Progenitor cell of endocrine pancreas (in vitro differentiated cells): ENCODE measurements around the gene FZR1. TPM values are rescaled to one million over a fixed set of nuclear protein-coding genes. Genes with fewer than 3 reads are reported as not detected.

Experiments
- DNase-seq: peaks from one replicate; pipeline ENCODE4 v3.0.0; 2021; ENCODE audit warnings: low spot score; ENCODE audit not compliant: unreplicated experiment
- H3K27ac Mint-ChIP-seq: 2 replicates; pipeline ENCODE4 v1.8.0; 2021; ENCODE audit warnings: mild to moderate bottlenecking, moderate library complexity, mixed read lengths
- H3K27me3 Mint-ChIP-seq: 2 replicates; pipeline ENCODE4 v1.8.0; 2021; ENCODE audit warnings: mixed read lengths
- H3K36me3 Mint-ChIP-seq: 2 replicates; pipeline ENCODE4 v1.8.0; 2022; ENCODE audit warnings: mixed read lengths; ENCODE audit not compliant: insufficient read depth
- H3K4me1 Mint-ChIP-seq: 2 replicates; pipeline ENCODE4 v1.8.0; 2021; ENCODE audit warnings: low read depth, mixed read lengths
- H3K4me3 Mint-ChIP-seq: 2 replicates; pipeline ENCODE4 v1.8.0; 2021; ENCODE audit warnings: low read depth, mild to moderate bottlenecking, moderate library complexity, mixed read lengths
- H3K9me3 Mint-ChIP-seq: 2 replicates; pipeline ENCODE4 v1.8.0; 2021; ENCODE audit warnings: low read depth, mixed read lengths
- total RNA-seq: library from RNA; stranded (reverse); gene quantifications from 2 replicates; pipeline ENCODE4 v1.2.1, GENCODE V29; 2021
- TF ChIP-seq, protein P1 (sequence below): fragments of 200-600 bp; sonication (generic); IDR thresholded peaks from one replicate; pipeline ENCODE4 v1.5.0; 2021; ENCODE audit warnings: antibody characterized with exemption, mild to moderate bottlenecking; ENCODE audit not compliant: unreplicated experiment

FZR1 gene
- total RNA-seq, 1 donor from 2014 or later: 70.5 TPM

DNA sequence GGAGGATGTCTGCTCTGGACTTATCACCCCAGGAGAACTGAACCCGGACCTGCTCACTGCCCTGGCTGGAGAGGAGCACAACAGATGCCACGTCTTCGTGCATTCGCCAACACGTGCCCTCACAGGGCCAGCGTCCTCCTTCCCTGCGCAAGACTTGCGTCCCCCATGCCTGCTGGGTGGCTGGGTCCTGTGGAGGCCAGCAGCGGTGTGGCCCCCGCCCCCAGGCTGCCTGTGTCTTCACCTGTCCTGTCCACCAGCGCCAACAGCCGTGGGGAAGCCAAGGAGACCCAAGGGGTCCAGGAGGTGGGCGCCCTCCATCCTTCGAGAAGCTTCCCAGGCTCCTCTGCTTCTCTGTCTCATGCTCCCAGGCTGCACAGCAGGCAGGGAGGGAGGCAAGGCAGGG lies 29.5 kb downstream of the FZR1 start:
- H3K36me3 Mint-ChIP-seq: peaks cover 14% of the 10 kb centered on the region

DNA sequence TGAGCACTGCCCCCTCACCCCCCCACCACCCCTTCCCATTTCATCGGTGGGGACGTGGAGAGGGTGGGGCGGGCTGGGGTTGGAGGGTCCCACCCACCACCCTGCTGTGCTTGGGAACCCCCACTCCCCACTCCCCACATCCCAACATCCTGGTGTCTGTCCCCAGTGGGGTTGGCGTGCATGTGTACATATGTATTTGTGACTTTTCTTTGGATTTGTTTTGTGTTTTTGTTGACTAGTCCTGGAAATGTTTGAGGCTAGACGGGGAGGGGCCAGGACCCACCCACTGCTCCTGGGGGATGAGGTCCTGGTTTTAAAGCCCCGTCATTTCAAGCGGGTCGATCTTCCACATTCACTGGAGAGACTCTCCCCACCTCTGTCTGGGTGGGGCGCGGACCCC lies 29.9 kb downstream of the FZR1 start:
- Mint-ChIP-seq H3K4me3 (no peak overlapping the region), H3K9me3 (no peaks in the 10 kb centered on the region), H3K27ac (no peak overlapping the region), H3K27me3 (no peaks in the 10 kb centered on the region), H3K36me3 (peaks cover 14% of the 10 kb centered on the region), H3K4me1 (peaks cover 4% of the 10 kb centered on the region)
- TF ChIP-seq, protein P1, sequence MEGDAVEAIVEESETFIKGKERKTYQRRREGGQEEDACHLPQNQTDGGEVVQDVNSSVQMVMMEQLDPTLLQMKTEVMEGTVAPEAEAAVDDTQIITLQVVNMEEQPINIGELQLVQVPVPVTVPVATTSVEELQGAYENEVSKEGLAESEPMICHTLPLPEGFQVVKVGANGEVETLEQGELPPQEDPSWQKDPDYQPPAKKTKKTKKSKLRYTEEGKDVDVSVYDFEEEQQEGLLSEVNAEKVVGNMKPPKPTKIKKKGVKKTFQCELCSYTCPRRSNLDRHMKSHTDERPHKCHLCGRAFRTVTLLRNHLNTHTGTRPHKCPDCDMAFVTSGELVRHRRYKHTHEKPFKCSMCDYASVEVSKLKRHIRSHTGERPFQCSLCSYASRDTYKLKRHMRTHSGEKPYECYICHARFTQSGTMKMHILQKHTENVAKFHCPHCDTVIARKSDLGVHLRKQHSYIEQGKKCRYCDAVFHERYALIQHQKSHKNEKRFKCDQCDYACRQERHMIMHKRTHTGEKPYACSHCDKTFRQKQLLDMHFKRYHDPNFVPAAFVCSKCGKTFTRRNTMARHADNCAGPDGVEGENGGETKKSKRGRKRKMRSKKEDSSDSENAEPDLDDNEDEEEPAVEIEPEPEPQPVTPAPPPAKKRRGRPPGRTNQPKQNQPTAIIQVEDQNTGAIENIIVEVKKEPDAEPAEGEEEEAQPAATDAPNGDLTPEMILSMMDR: no peak
- DNase-seq: no peak

More for the DNA sequence above, 29.5 kb downstream of the FZR1 start:
- no peaks in the 10 kb centered on the region for H3K9me3 Mint-ChIP-seq
- peaks cover 4% of the 10 kb centered on the region for H3K4me1 Mint-ChIP-seq
- no peak for DNase-seq
- H3K4me3 Mint-ChIP-seq: no peak overlapping the region
- H3K27ac Mint-ChIP-seq: no peak overlapping the region
- H3K27me3 Mint-ChIP-seq: no peaks in the 10 kb centered on the region
- TF ChIP-seq, protein P1: no peak

DNA sequence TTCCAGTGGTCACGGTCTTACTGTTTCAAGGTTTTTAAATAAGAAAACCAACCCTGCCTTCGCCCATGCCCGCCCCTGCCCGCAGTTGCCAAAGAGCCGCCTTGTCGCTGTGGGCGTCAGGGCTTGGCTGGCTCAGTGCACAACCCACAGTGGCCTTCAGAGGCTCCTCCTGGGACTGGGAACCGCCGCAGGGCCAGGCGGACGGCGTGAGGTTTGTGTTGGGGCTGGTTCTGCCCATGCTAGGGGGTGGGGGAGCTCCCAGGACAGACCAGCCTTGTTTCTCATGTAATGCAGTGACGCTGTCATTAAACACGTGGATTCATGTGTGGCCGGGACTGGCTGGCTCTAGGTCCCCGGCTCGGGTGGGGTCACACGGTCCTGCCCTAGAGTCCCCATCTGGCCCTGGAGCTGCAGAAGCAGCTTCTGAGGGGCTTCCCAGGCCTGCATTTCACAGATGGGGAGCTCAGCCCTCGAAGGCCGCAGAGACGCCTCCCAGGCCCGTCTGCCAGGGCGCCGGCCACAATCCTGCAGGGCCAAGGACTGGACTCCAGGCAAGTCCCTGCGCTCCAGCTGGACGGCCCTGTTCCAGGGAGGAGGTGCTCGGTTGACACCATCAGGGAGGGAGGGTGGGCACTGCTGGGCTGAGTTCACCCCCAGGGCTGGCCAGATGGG lies 30.5 kb downstream of the FZR1 start:
- Mint-ChIP-seq H3K4me3 (no peak overlapping the region), H3K4me1 (peaks cover 4% of the 10 kb centered on the region), H3K9me3 (no peaks in the 10 kb centered on the region), H3K36me3 (peaks cover 14% of the 10 kb centered on the region), H3K27ac (no peak overlapping the region), H3K27me3 (no peaks in the 10 kb centered on the region)
- DNase-seq: no peak
- TF ChIP-seq, protein P1: no peak

DNA sequence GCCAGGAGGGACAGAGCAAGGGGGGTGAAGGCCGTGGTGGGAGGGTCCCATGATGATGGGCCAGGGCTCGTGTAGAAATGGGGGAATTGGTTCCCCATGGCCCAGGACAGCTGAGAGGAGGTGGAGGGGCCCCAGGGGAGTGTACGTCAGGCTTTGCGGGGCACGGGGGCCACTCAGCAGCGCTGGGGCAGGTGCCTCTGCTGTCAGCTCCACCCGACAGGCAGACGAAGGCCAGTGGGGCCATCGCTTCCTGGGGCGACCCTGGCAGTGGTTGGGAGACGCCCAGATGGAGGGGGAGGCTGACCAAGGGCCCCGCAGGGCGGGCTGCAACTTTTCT lies 31.0 kb downstream of the FZR1 start:
- DNase-seq: no peak

DNA sequence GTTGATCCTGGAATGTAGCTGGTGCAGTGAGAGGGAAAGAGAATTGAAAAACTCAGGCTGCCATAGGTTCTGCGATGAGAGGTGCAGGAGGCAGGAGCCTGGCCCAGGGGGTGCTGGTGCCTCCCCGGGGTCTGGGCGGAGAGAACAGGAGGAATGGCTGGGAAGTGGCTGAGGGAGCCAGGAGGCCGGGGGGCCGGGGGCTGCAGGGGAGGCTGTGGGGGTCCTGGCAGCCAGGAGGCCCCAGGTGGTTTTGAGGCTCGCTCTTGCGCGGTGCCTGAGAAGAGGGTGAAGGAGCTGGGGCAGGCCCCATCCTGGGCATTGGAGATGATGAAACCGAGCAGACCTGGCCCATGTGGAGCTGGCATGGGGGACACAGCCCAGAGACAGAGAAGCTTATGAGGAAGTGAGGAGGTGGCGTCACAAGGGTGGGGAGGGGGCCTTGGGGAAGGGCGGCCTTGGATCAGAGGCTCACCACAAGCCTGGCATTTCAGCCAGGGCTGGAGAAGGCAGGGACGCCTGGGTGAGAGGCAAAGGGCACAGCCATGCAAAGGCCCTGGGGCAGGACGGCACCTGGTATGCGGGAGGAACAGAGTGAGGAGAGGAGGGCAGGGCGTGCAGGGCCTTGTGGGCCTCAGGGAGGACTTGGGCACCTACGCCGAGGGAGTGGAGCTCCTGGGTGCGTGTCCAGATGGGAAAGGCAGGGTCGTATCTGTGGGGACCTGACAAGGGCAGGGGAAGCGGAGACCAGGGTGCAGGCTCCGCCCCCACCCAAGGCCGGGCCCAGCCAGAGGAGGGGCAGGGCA lies 31.5 kb downstream of the FZR1 start:
- TF ChIP-seq, protein P1: no peak
- H3K9me3 Mint-ChIP-seq: no peaks in the 10 kb centered on the region
- H3K27ac Mint-ChIP-seq: no peak overlapping the region
- no peak for DNase-seq
- H3K4me1 Mint-ChIP-seq: peaks cover 4% of the 10 kb centered on the region
- no peaks in the 10 kb centered on the region for H3K27me3 Mint-ChIP-seq
- H3K36me3 Mint-ChIP-seq: peaks cover 11% of the 10 kb centered on the region
- no peak overlapping the region for H3K4me3 Mint-ChIP-seq

More for the DNA sequence above, 31.0 kb downstream of the FZR1 start:
- peaks cover 4% of the 10 kb centered on the region for H3K4me1 Mint-ChIP-seq
- H3K9me3 Mint-ChIP-seq: no peaks in the 10 kb centered on the region
- H3K36me3 Mint-ChIP-seq: peaks cover 14% of the 10 kb centered on the region
- TF ChIP-seq, protein P1: no peak
- no peaks in the 10 kb centered on the region for H3K27me3 Mint-ChIP-seq
- no peak overlapping the region for H3K4me3 Mint-ChIP-seq
- no peak overlapping the region for H3K27ac Mint-ChIP-seq
